GM23248 (cell line): ENCODE data around the gene STOML2.

Experiments
- EZH2 ChIP-seq: fragments of 200-600 bp; sonication (generic); IDR thresholded peaks from 2 replicates; pipeline ENCODE4 v1.6.1; 2018; ENCODE audit warnings: antibody characterized with exemption, mild to moderate bottlenecking; ENCODE audit not compliant: insufficient read depth, poor library complexity, severe bottlenecking
- EZH2phosphoT487 ChIP-seq: fragments of 200-600 bp; sonication (generic); IDR thresholded peaks from 2 replicates; pipeline ENCODE4 v1.6.1; 2018; ENCODE audit warnings: antibody characterized with exemption, moderate library complexity, mild to moderate bottlenecking, low read depth; ENCODE audit not compliant: insufficient read depth

GRCh38 chr9:35112257-35113020 is 9.5 kb upstream of the STOML2 start:
- no peak for TF ChIP-seq EZH2
- no peak for TF ChIP-seq EZH2phosphoT487
